Suprapubic skin (tissue), 4 donors: ENCODE measurements around the gene GUCY1A1. TPM values are rescaled to one million over a fixed set of nuclear protein-coding genes. Genes with fewer than 3 reads are reported as not detected.

Experiments used
- DNase-seq, 2 donors: peaks; one replicate each; pipeline ENCODE4 v3.0.0-alpha.2; 2019; ENCODE audit warnings: low spot score in 2 of 2
- H3K27ac ChIP-seq: fragments of 200-600 bp; sonication (generic); one replicate; pipeline ENCODE4 v1.5.1; 2019
- H3K27me3 ChIP-seq: fragments of 200-600 bp; sonication (generic); one replicate; pipeline ENCODE4 v1.5.1; 2019
- H3K36me3 ChIP-seq: fragments of 200-600 bp; sonication (generic); one replicate; pipeline ENCODE4 v1.5.1; 2019
- H3K4me1 ChIP-seq: fragments of 200-600 bp; sonication (generic); one replicate; pipeline ENCODE4 v1.5.1; 2019
- H3K4me3 ChIP-seq: fragments of 200-600 bp; sonication (generic); one replicate; pipeline ENCODE4 v1.5.1; 2019; ENCODE audit warnings: mild to moderate bottlenecking
- H3K9me3 ChIP-seq: fragments of 200-600 bp; sonication (generic); one replicate; pipeline ENCODE4 v1.5.1; 2019
- EP300 ChIP-seq: sonication (generic); formaldehyde crosslinking; IDR thresholded peaks from one replicate; pipeline ENCODE4 v1.6.1; 2017; ENCODE audit warnings: antibody characterized with exemption
- POLR2A ChIP-seq, 2 donors: fragments of 450-650 bp; IDR thresholded peaks; one replicate each; pipeline ENCODE4 v1.6.1; 2017; ENCODE audit warnings: antibody characterized with exemption in 2 of 2, mild to moderate bottlenecking in 2 of 2, moderate library complexity in 2 of 2
- POLR2AphosphoS5 ChIP-seq, 3 donors: sonication (generic); formaldehyde crosslinking; IDR thresholded peaks; one replicate each; pipeline ENCODE4 v1.6.1; 2017; ENCODE audit warnings: antibody characterized with exemption in 3 of 3
- WGBS: methylation state at CpG from one replicate; pipeline ENCODE4 v1.1.5; 2018; 5-methylcytosine and 5-hydroxymethylcytosine counted together
- total RNA-seq, 4 donors: library from RNA; depleted of rRNA; stranded (reverse); fragments of >200 nt; gene quantifications; one replicate each; pipeline ENCODE4 v1.1.0, GENCODE V29; 2016
- TF ChIP-seq, protein P1 (sequence below), 2 donors: fragments of 200-600 bp in 1 of 2; fragments of 450-650 bp in 1 of 2; sonication (generic) in 1 of 2; IDR thresholded peaks; one replicate each; pipeline ENCODE4 v1.5.1; 2016 to 2019; ENCODE audit warnings: antibody characterized with exemption in 2 of 2, mild to moderate bottlenecking in 1 of 2, moderate library complexity in 1 of 2

Gene GUCY1A1
- total RNA-seq, 4 donors from 2014 or later: 5.1 to 15.3 (median 8.9) TPM

DNA sequence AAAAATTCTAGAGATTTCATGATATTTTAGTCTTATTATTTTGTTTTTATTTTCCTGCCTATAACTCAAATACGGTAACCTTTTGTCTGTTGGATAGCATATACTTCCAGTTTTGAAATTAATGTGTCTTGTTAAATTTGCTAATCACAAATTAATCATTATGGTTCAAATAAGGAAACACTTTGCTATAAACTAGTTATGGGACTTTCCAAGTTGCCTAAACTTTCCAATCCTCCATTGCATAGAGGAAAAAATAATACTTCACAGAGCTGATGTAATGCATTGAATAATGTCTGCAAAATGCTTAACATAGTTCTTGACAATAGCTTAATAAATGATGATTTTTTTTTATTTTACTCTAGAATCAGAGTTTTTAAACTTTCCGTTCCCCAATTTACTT, 96.9 kb downstream of the GUCY1A1 start:
- Histone ChIP-seq H3K36me3 (no peaks in the 10 kb centered on the region), H3K4me3 (no peak overlapping the region), H3K4me1 (peaks cover 16% of the 10 kb centered on the region), H3K27ac (no peak overlapping the region), H3K27me3 (peaks cover 11% of the 10 kb centered on the region), H3K9me3 (no peaks in the 10 kb centered on the region)
- 81% methylated on average over 2 of the region's 2 CpGs for WGBS
- no peak for DNase-seq
- no peak for TF ChIP-seq POLR2A (IDR thresholded peaks at IDR 0.05)
- TF ChIP-seq POLR2AphosphoS5 (IDR thresholded peaks at IDR 0.05): no peak
- TF ChIP-seq EP300: no peak

GRCh38 chr4:155765149-155765548, 98.5 kb downstream of the GUCY1A1 start:
- H3K27me3 ChIP-seq: no peaks in the 10 kb centered on the region
- H3K27ac ChIP-seq: no peak overlapping the region
- peaks cover 3% of the 10 kb centered on the region for H3K4me1 ChIP-seq
- no peaks in the 10 kb centered on the region for H3K36me3 ChIP-seq
- 70% methylated on average over 3 of the region's 3 CpGs for WGBS
- H3K9me3 ChIP-seq: no peaks in the 10 kb centered on the region
- TF ChIP-seq, protein P1, sequence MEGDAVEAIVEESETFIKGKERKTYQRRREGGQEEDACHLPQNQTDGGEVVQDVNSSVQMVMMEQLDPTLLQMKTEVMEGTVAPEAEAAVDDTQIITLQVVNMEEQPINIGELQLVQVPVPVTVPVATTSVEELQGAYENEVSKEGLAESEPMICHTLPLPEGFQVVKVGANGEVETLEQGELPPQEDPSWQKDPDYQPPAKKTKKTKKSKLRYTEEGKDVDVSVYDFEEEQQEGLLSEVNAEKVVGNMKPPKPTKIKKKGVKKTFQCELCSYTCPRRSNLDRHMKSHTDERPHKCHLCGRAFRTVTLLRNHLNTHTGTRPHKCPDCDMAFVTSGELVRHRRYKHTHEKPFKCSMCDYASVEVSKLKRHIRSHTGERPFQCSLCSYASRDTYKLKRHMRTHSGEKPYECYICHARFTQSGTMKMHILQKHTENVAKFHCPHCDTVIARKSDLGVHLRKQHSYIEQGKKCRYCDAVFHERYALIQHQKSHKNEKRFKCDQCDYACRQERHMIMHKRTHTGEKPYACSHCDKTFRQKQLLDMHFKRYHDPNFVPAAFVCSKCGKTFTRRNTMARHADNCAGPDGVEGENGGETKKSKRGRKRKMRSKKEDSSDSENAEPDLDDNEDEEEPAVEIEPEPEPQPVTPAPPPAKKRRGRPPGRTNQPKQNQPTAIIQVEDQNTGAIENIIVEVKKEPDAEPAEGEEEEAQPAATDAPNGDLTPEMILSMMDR (IDR thresholded peaks at IDR 0.05): no peak
- TF ChIP-seq EP300 (no peak), POLR2A (IDR thresholded peaks at IDR 0.05) (no peak), POLR2AphosphoS5 (IDR thresholded peaks at IDR 0.05) (no peak)
- H3K4me3 ChIP-seq: no peak overlapping the region
- DNase-seq: no peak

DNA sequence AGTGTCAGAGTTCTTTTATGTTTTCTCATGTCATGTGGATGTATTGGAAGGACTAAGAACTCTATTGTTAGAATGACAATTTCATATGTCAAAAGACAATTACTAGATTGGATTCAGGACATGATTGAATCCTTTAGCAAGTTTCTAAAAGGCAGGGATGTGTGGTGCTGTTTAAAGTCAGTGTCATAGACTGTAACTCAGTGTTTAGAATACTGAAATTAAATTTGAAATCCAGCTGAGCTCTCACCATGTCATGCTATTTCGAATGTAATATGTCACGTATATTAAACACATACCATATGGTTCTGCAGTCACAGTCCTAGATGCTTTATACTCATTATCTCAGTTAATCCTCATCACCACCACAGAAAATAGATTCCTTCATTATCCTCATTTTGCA, 100.0 kb downstream of the GUCY1A1 start:
- WGBS: 82% methylated on average over 2 of the region's 2 CpGs
- no peak for DNase-seq
- Histone ChIP-seq H3K27ac (no peak overlapping the region), H3K4me3 (no peak overlapping the region), H3K4me1 (no peaks in the 10 kb centered on the region), H3K9me3 (no peaks in the 10 kb centered on the region), H3K36me3 (no peaks in the 10 kb centered on the region), H3K27me3 (no peaks in the 10 kb centered on the region)
- TF ChIP-seq POLR2A (IDR thresholded peaks at IDR 0.05) (no peak), POLR2AphosphoS5 (IDR thresholded peaks at IDR 0.05) (no peak), EP300 (no peak)
- TF ChIP-seq, protein P1 (IDR thresholded peaks at IDR 0.05): no peak

GRCh38 chr4:155768370-155768769, 101.7 kb downstream of the GUCY1A1 start:
- H3K27me3 ChIP-seq: no peaks in the 10 kb centered on the region
- TF ChIP-seq EP300 (no peak), POLR2A (IDR thresholded peaks at IDR 0.05) (no peak)
- TF ChIP-seq, protein P1 (IDR thresholded peaks at IDR 0.05): no peak
- H3K27ac ChIP-seq: no peak overlapping the region
- H3K9me3 ChIP-seq: no peaks in the 10 kb centered on the region
- H3K4me1 ChIP-seq: no peaks in the 10 kb centered on the region
- no peaks in the 10 kb centered on the region for H3K36me3 ChIP-seq
- DNase-seq: no peak
- no peak overlapping the region for H3K4me3 ChIP-seq

DNA sequence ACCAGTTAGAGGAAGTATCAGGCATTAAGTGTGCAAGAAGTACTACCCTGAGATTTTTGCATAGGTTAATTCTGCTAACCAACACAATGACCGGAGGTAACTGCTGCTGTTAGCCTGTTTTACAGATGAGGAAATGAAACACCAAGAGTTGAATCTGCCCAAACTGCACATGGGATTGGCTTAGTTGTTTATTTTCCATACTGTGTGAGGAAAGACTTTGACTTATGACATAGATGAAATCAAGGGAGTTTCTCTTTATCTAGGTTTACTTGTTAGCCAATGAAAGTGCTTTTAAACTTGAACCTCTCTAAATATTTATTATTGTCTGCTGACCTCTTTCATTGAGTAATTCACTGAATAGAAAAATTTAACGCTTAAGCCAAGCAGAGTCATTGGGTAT, 102.4 kb downstream of the GUCY1A1 start:
- WGBS: 93% methylated on average over 2 of the region's 2 CpGs
- H3K4me3 ChIP-seq: no peak overlapping the region
- no peak overlapping the region for H3K27ac ChIP-seq
- no peak for DNase-seq
- TF ChIP-seq, protein P1 (IDR thresholded peaks at IDR 0.05): no peak
- TF ChIP-seq POLR2AphosphoS5 (IDR thresholded peaks at IDR 0.05) (no peak), POLR2A (IDR thresholded peaks at IDR 0.05) (no peak), EP300 (no peak)
- no peaks in the 10 kb centered on the region for H3K9me3 ChIP-seq
- H3K4me1 ChIP-seq: no peaks in the 10 kb centered on the region
- H3K36me3 ChIP-seq: no peaks in the 10 kb centered on the region
- H3K27me3 ChIP-seq: no peaks in the 10 kb centered on the region
